Fibroblast of skin of left biceps (primary cell): ENCODE data around the gene SMU1.

Experiments used
- DNase-seq, 2 experiments: peaks; one replicate each; pipeline ENCODE4 v3.0.0-alpha.2; 2013; ENCODE audit warnings: low read depth in 2 of 2

Gene SMU1

GRCh38 chr9:33044677-33045282, 31.7 kb downstream of the SMU1 start:
- no peak for DNase-seq

GRCh38 chr9:33044162-33044673, 32.3 kb downstream of the SMU1 start:
- peak; percentile 59 to 65 for DNase-seq

- DNase-seq = no peak
Observed at GRCh38 chr9:33043671-33044070, 32.8 kb downstream of the SMU1 start.

GRCh38 chr9:33042473-33042872, 34.0 kb downstream of the SMU1 start:
- DNase-seq = no peak

GRCh38 chr9:33041432-33042188, 34.9 kb downstream of the SMU1 start:
- no peak for DNase-seq

- no peak for DNase-seq
Observed at GRCh38 chr9:33040792-33041431, 35.6 kb downstream of the SMU1 start.

- no peak for DNase-seq
Observed at GRCh38 chr9:33032865-33033264, 43.6 kb downstream of the SMU1 start.

GRCh38 chr9:33032292-33032691, 44.2 kb downstream of the SMU1 start:
- DNase-seq = no peak

GRCh38 chr9:33030285-33030684, 46.2 kb downstream of the SMU1 start:
- no peak for DNase-seq

GRCh38 chr9:33029231-33029786, 47.2 kb downstream of the SMU1 start:
- no peak for DNase-seq

- DNase-seq = no peak
Observed at GRCh38 chr9:33025572-33026342, 50.7 kb downstream of the SMU1 start.

GRCh38 chr9:33024966-33025571, 51.4 kb downstream of the SMU1 start, which contains the start of gene DNAJA1:
Gene DNAJA1 (plus strand): TSS chr9:33025273. CDS start chr9:33026485, 1,212 bp downstream.
- DNase-seq = peak; percentile 83 to 85

- DNase-seq = no peak
Observed at GRCh38 chr9:33024126-33024965, 52.1 kb downstream of the SMU1 start.

GRCh38 chr9:33023661-33024060, 52.8 kb downstream of the SMU1 start:
- DNase-seq = no peak

GRCh38 chr9:33022755-33023154, 53.7 kb downstream of the SMU1 start:
- no peak for DNase-seq

GRCh38 chr9:33022303-33022702, 54.2 kb downstream of the SMU1 start:
- DNase-seq = no peak

GRCh38 chr9:33019797-33020196, 56.7 kb downstream of the SMU1 start:
- no peak for DNase-seq

GRCh38 chr9:33017283-33018041, 59.0 kb downstream of the SMU1 start:
- no peak for DNase-seq

- DNase-seq = no peak
Observed at GRCh38 chr9:33014665-33015014, 61.8 kb downstream of the SMU1 start.
